HepG2 (cell line): ENCODE data around the gene DRD1. TPM values are rescaled to one million over a fixed set of nuclear protein-coding genes. Genes with fewer than 3 reads are reported as not detected.

Source experiments
- ATF5 ChIP-seq: sonication (generic); formaldehyde crosslinking; IDR thresholded peaks from 2 replicates; pipeline ENCODE4 v1.4.0; 2020; ENCODE audit warnings: mild to moderate bottlenecking, low read depth, missing genetic modification reagents
- GPN1 ChIP-seq: sonication (generic); formaldehyde crosslinking; IDR thresholded peaks from 2 replicates; pipeline ENCODE4 v1.5.1; 2020; ENCODE audit warnings: missing genetic modification reagents, borderline replicate concordance
- HMGXB3 ChIP-seq: sonication (generic); formaldehyde crosslinking; IDR thresholded peaks from 2 replicates; pipeline ENCODE4 v1.4.0; 2020; ENCODE audit warnings: missing genetic modification reagents, borderline replicate concordance
- MEIS1 ChIP-seq: sonication (generic); formaldehyde crosslinking; IDR thresholded peaks from 2 replicates; pipeline ENCODE4 v1.9.0; 2021; ENCODE audit warnings: mild to moderate bottlenecking, missing genetic modification reagents, moderate library complexity, borderline replicate concordance
- MIER2 ChIP-seq: IDR thresholded peaks from 2 replicates; pipeline ENCODE4 v1.6.1; 2016; ENCODE audit warnings: missing biosample characterization, missing genetic modification reagents
- PAF1 ChIP-seq: IDR thresholded peaks from 2 replicates; pipeline ENCODE4 v1.6.1; 2016; ENCODE audit warnings: missing genetic modification reagents, missing compliant biosample characterization
- RBAK ChIP-seq: sonication (generic); formaldehyde crosslinking; IDR thresholded peaks from 2 replicates; pipeline ENCODE4 v1.5.1; 2020; ENCODE audit warnings: mild to moderate bottlenecking, missing genetic modification reagents
- SP5 ChIP-seq: IDR thresholded peaks from 2 replicates; pipeline ENCODE4 v1.6.1; 2016; ENCODE audit warnings: low read depth, borderline replicate concordance
- TGIF2 ChIP-seq: IDR thresholded peaks from 2 replicates; pipeline ENCODE4 v1.6.1; 2016; ENCODE audit warnings: control low read depth, missing compliant biosample characterization
- ZNF704 ChIP-seq: sonication (generic); formaldehyde crosslinking; IDR thresholded peaks from 2 replicates; pipeline ENCODE4 v1.8.1; 2023; ENCODE audit warnings: mild to moderate bottlenecking, inconsistent platforms, moderate library complexity, missing genetic modification reagents, borderline replicate concordance
- ZNF766 ChIP-seq: sonication (generic); formaldehyde crosslinking; IDR thresholded peaks from 2 replicates; pipeline ENCODE4 v1.5.0; 2020; ENCODE audit warnings: missing genetic modification reagents, borderline replicate concordance
- ZSCAN29 ChIP-seq: sonication (generic); formaldehyde crosslinking; conservative IDR thresholded peaks from 2 replicates; pipeline ENCODE4 v1.4.0; 2020; ENCODE audit warnings: mild to moderate bottlenecking, missing genetic modification reagents
- polyA plus RNA-seq, 8 experiments: library from polyadenylated mRNA; depleted of rRNA in 3 of 8; stranded (reverse) in 7 of 8; unstranded in 1 of 8; fragments of >200 nt; fragmentation: Illumina TruSeq in 4 of 8; extraction: Trizol in 4 of 8; gene quantifications; 2 replicates each; pipeline versions ENCODE4 v1.2.1 to v1.2.3, GENCODE V29; 2011 to 2016; ENCODE audit warnings: low read depth in 4 of 8, missing spikeins in 1 of 8, mixed read lengths in 1 of 8; ENCODE audit not compliant: insufficient read depth in 1 of 8
- total RNA-seq, 5 experiments: library from RNA; depleted of rRNA; stranded (reverse); fragments of >200 nt; fragmentation: Illumina TruSeq; extraction: Trizol; gene quantifications; 2 replicates each; pipeline ENCODE4 v1.2.3, GENCODE V29; 2016; ENCODE audit warnings: low read depth in 1 of 5

The DRD1 gene
- total and polyA plus RNA-seq, 2 of the 13 experiments (the other 11 are each of a cell fraction or from before 2014, with no cell fraction given), result not detected

GRCh38 chr5:175478384-175479124 is 34.6 kb upstream of the DRD1 start, which contains the start of gene SFXN1 (continued):
- no peak for TF ChIP-seq ATF5
- TF ChIP-seq GPN1 (CRISPR knock-in tag), result 0 out of 2 replicates have a peak, but pooled peaks have one; percentile 33
- no peak for TF ChIP-seq MEIS1 (CRISPR knock-in tag)
- no peak for TF ChIP-seq ZNF704 (CRISPR knock-in tag)
- peak; percentile 22; the same call in 1 of the 2 replicates for TF ChIP-seq HMGXB3 (CRISPR knock-in tag)
- TF ChIP-seq MIER2 (CRISPR knock-in tag), result no peak
- no peak for TF ChIP-seq RBAK (CRISPR knock-in tag)
- no peak for TF ChIP-seq SP5
- no peak for TF ChIP-seq ZSCAN29 (CRISPR knock-in tag)
- TF ChIP-seq ZNF766 (CRISPR knock-in tag), result no peak
- TF ChIP-seq PAF1, result no peak
- no peak for TF ChIP-seq TGIF2
